ENCODE measurements around the gene PYGL.
A peak's percentile ranks its signal among the peaks of the same experiment; 100 is the strongest.
"Not testable (repeated sequence)": the region's sequence is repeated elsewhere in the genome, so short reads cannot be mapped to it uniquely, and the experiment has no call there.

The PYGL gene

GRCh38 chr14:50964683-50965390 is 20.6 kb upstream of the PYGL start:
- Mint-ChIP-seq H3K36me3 (ENCODE audit: low read depth) (no peaks in the 10 kb centered on the region), H3K4me3 (no peak overlapping the region), H3K27ac (no peak overlapping the region), H3K4me1 (ENCODE audit: low read depth) (no peaks in the 10 kb centered on the region), H3K9me3 (no peaks in the 10 kb centered on the region), H3K27me3 (ENCODE audit: low read depth) (peaks cover 4% of the 10 kb centered on the region)

DNA sequence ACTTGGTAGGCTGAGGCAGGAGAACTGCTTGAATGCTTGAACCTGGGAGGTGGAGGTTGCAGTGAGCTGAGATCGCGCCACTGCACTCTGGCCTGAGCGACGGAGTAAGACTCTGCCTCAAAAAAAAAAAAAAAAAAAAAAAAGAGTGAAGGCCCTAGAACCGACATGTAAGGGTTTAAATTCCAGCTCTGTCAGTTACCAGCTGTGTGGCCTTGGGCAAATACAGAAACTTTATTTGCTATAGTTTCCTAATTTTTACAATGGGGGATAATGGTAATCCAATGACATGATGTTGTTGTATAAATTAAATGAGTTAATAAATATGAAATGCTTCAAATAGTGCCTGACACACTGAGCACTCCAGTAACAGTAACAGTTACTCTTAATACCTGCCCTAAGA is 19.6 kb upstream of the PYGL start:
- H3K27ac Mint-ChIP-seq: no peak overlapping the region
- H3K36me3 Mint-ChIP-seq (ENCODE audit: low read depth): no peaks in the 10 kb centered on the region
- no peak overlapping the region for H3K4me3 Mint-ChIP-seq
- no peaks in the 10 kb centered on the region for H3K4me1 Mint-ChIP-seq (ENCODE audit: low read depth)
- peaks cover 5% of the 10 kb centered on the region for H3K27me3 Mint-ChIP-seq (ENCODE audit: low read depth)
- no peaks in the 10 kb centered on the region for H3K9me3 Mint-ChIP-seq

DNA sequence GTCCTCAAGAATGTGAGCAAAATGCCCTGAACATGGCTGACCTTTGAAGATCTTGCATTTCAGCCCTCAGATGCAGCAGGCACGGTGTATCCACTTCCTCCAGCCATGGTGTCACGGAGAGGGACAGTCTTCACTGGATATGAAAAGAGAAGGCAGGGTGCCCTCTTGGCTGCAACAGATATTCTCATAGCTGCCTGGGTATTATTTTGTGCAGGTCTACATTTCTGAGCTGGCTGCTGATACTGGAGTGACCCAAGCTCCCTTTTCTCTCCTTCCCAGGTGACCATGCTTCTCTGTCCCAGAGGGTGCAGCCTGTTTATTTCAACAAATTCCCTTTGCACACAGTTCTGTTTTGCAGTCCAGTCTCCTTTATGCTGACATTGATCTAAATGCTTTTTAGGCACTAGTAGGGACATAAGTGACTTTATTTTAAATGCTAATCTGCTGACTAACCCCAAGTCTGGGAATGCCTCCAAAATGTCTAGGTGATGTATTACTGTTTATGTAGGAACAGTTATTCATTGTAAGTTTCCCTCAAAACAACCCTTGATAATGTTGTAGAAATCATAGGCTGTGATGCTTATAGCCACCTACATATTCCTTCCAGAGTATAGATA is 17.4 kb upstream of the PYGL start:
- Mint-ChIP-seq H3K4me1 (ENCODE audit: low read depth) (no peaks in the 10 kb centered on the region), H3K4me3 (no peak overlapping the region)

DNA sequence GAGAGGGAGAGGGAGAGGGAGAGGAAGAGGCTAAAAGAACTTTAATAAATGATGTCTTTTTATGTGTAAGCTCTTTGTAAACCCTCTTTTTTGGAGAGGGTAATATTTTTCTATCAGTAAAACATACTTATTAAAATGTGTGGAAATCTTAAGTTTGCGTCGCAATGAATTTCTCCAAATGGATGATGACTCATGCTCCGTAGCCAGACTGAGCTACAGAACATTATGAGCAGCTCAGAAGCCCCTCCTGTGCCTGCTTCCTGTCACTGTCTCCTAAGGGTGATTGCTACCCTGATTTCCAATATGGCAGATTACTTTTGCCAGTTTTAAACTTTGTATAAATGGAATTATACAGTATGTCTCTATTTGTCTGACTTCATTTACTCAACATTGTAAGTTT is 13.0 kb upstream of the PYGL start:
- no peak overlapping the region for H3K4me3 Mint-ChIP-seq
- H3K36me3 Mint-ChIP-seq (ENCODE audit: low read depth): no peaks in the 10 kb centered on the region
- H3K27me3 Mint-ChIP-seq (ENCODE audit: low read depth): peaks cover 5% of the 10 kb centered on the region
- H3K9me3 Mint-ChIP-seq: no peaks in the 10 kb centered on the region
- no peak overlapping the region for H3K27ac Mint-ChIP-seq
- H3K4me1 Mint-ChIP-seq (ENCODE audit: low read depth): no peaks in the 10 kb centered on the region

More for the DNA sequence above, 17.4 kb upstream of the PYGL start:
- Mint-ChIP-seq H3K9me3 (no peaks in the 10 kb centered on the region), H3K36me3 (ENCODE audit: low read depth) (no peaks in the 10 kb centered on the region), H3K27ac (no peak overlapping the region), H3K27me3 (ENCODE audit: low read depth) (peaks cover 5% of the 10 kb centered on the region)

- not testable (repeated sequence) for H3K27ac Mint-ChIP-seq; H3K4me1 Mint-ChIP-seq (ENCODE audit: low read depth); H3K27me3 Mint-ChIP-seq (ENCODE audit: low read depth); H3K36me3 Mint-ChIP-seq (ENCODE audit: low read depth); H3K9me3 Mint-ChIP-seq; H3K4me3 Mint-ChIP-seq
These were observed 12.1 kb upstream of the PYGL start for GRCh38 chr14:50956421-50956820.

DNA sequence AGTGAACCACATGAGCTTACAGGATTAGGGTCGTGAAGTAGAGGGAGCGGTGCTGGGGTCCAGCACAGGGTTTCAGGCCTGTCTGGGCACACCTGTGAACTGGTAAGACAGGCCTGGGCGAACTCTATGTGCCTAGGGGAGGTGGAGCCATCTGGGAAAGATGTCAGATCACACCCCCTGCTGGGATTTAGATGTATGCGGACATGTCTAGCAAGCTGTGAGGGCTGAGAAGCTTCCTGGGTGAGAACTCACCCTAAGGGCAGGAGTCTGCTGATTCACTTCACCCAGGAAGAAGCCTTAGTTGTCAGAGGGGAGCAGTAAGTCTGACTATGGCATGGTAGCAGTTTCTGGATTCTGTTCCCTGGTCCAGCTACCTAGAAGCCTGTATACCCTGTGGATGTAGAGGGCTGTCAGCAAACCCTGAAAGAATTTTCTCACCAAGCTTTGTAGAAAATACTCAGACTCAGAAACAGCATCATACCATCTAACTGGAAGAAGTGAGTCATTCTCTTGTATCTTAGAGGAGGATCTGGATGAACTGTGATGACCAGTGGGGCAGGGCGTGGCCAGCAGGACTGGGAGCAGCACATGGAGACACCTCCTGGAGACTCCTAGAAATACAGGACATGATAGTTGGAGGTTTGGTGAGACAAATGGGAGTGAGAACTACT is 11.2 kb upstream of the PYGL start:
- Mint-ChIP-seq H3K27ac (no peak overlapping the region), H3K4me1 (ENCODE audit: low read depth) (no peaks in the 10 kb centered on the region), H3K4me3 (no peak overlapping the region), H3K36me3 (ENCODE audit: low read depth) (no peaks in the 10 kb centered on the region), H3K9me3 (no peaks in the 10 kb centered on the region), H3K27me3 (ENCODE audit: low read depth) (peaks cover 5% of the 10 kb centered on the region)

- no peak overlapping the region for H3K4me3 Mint-ChIP-seq
- H3K27ac Mint-ChIP-seq: no peak overlapping the region
- H3K9me3 Mint-ChIP-seq: no peaks in the 10 kb centered on the region
- H3K4me1 Mint-ChIP-seq (ENCODE audit: low read depth): no peaks in the 10 kb centered on the region
- H3K36me3 Mint-ChIP-seq (ENCODE audit: low read depth): no peaks in the 10 kb centered on the region
- peaks cover 1% of the 10 kb centered on the region for H3K27me3 Mint-ChIP-seq (ENCODE audit: low read depth)
These were observed 10.6 kb upstream of the PYGL start for GRCh38 chr14:50954811-50955372.

- no peaks in the 10 kb centered on the region for H3K4me1 Mint-ChIP-seq (ENCODE audit: low read depth)
- no peaks in the 10 kb centered on the region for H3K36me3 Mint-ChIP-seq (ENCODE audit: low read depth)
- H3K4me3 Mint-ChIP-seq: no peak overlapping the region
- H3K27ac Mint-ChIP-seq: no peak overlapping the region
- H3K9me3 Mint-ChIP-seq: no peaks in the 10 kb centered on the region
- H3K27me3 Mint-ChIP-seq (ENCODE audit: low read depth): no peaks in the 10 kb centered on the region
These were observed 9.2 kb upstream of the PYGL start for GRCh38 chr14:50953502-50953901.

- Mint-ChIP-seq H3K27me3 (ENCODE audit: low read depth) (peaks cover under 1% of the 10 kb centered on the region), H3K36me3 (ENCODE audit: low read depth) (no peaks in the 10 kb centered on the region), H3K4me3 (no peak overlapping the region), H3K9me3 (no peaks in the 10 kb centered on the region), H3K27ac (no peak overlapping the region), H3K4me1 (ENCODE audit: low read depth) (no peaks in the 10 kb centered on the region)
These were observed 6.7 kb upstream of the PYGL start for GRCh38 chr14:50951032-50951431.

DNA sequence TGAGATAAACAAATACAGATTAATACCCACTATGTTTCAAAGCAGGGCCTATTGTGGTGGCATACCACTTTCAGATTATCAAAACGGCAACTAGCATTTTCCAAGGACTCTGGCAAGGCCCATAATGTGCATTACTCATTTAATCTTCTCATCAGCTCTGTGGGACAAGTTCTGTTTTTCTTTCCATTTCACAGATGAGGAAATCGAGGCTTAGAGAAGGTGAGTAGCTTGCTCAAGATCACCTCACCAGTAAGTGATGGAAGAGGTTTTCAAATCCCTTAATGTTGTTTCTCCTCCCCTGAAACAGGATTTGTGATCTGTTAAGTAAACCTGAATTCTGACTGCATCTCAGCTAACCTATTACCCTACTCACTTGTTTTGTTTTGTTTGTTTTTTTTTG is 3.9 kb upstream of the PYGL start:
- Mint-ChIP-seq H3K9me3 (no peaks in the 10 kb centered on the region), H3K27ac (no peak overlapping the region), H3K4me3 (no peak overlapping the region), H3K36me3 (ENCODE audit: low read depth) (no peaks in the 10 kb centered on the region), H3K27me3 (ENCODE audit: low read depth) (peaks cover 17% of the 10 kb centered on the region), H3K4me1 (ENCODE audit: low read depth) (peaks cover 7% of the 10 kb centered on the region)

DNA sequence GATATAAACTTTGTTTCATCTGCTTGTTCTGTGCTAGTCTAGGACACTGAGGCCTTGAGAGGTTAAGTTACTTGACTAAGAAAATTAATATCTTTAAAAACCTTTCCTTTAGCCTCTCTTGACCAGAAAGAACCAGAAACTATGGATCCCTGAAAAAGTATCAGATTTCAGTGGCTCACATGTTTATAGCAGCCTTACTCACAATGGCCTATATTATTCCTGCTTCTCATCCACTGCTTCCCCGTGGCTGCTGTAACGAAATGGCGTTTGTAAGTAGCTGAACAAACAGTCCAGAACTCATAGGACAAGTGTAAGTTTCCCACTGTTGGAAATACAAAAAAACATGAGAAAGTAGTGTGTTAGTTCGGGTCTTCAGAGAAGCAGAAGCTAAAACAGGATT is 3.2 kb upstream of the PYGL start:
- H3K27ac Mint-ChIP-seq: no peak overlapping the region
- no peaks in the 10 kb centered on the region for H3K9me3 Mint-ChIP-seq
- H3K4me3 Mint-ChIP-seq: no peak overlapping the region

DNA sequence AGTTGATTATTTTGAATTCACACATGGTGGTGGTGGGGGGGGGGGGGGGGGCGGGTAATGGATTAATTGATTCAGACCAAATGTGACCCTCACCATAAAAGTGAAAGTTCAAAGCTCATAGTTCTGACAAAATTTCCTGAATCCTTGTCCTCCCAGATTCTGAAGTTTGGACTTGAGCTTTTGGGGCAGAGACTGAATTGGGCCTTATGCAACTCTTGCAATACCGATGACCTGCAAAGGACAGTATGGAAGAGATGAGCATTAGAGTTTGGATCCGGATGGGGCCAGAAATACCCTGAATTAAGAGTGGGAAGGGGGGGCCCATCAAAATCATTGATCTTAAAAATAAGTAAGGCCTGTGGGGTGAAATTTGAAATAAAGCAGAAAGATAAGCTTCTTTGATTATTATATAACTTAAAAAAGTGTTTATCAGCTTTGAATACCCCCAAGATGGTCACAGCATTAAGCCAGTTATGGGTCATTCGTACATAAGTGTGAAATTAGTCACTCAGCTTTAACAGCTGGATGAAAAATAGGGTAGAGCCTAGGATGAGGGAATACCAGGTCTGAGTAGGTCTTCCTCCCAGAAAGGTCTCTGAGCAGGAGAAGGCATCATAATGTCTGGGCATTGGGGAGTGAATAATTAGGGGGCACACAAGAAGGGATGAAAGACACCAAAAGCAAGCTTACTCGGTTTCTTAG is 2.1 kb upstream of the PYGL start:
- Mint-ChIP-seq H3K27me3 (ENCODE audit: low read depth) (peaks cover 32% of the 10 kb centered on the region), H3K36me3 (ENCODE audit: low read depth) (no peaks in the 10 kb centered on the region), H3K27ac (no peak overlapping the region), H3K4me3 (no peak overlapping the region), H3K9me3 (no peaks in the 10 kb centered on the region), H3K4me1 (ENCODE audit: low read depth) (peaks cover 7% of the 10 kb centered on the region)

More for the DNA sequence above, 3.2 kb upstream of the PYGL start:
- Mint-ChIP-seq H3K27me3 (ENCODE audit: low read depth) (peaks cover 24% of the 10 kb centered on the region), H3K4me1 (ENCODE audit: low read depth) (peaks cover 7% of the 10 kb centered on the region), H3K36me3 (ENCODE audit: low read depth) (no peaks in the 10 kb centered on the region)

DNA sequence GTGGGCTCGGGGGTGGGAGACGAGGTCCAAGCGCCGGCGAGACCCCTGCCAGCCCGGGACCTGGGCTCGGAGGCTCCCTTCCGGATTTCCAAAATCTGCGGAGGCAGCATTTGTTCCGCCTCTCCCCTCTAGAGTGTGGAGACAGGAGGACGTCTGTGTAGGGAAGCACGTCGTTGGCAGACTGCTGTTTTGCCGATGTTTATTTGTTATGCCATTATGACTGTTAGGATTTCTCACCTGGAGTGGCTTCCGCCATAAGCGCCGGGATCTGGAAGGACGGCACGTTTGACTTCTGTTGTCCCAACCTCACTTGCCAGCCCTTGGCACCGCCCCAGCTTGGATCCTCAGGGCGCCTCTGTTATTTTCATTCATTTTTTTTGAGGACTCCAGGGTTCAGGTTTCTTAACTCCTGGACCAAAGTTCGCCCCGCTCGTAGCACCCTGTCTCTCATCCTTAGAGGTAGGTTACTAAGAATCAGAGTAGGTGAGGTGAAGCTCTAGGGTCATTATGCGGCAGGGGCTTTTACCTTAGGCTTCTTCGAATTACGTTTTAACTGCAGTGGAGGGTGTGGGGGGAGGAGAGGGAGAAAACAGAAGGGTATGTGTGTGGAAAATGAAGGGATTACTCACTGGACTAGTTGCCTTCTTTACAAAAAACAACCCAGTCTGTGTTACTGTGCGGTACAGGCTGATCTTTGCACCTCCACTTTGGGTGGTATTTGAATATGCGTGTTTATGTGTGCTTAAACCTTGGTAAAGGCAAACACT is 547 bp upstream of the PYGL start:
- Mint-ChIP-seq H3K36me3 (ENCODE audit: low read depth) (no peaks in the 10 kb centered on the region), H3K4me1 (ENCODE audit: low read depth) (peaks cover 7% of the 10 kb centered on the region), H3K27me3 (ENCODE audit: low read depth) (peaks cover 39% of the 10 kb centered on the region), H3K9me3 (no peaks in the 10 kb centered on the region), H3K4me3 (peak overlapping the region; percentile 83), H3K27ac (no peak overlapping the region)
